ENCODE results near the gene TTBK2. TPM values are rescaled to one million over a fixed set of nuclear protein-coding genes. Genes with fewer than 3 reads are reported as not detected.

The TTBK2 gene
- total and polyA plus RNA-seq, 9 donors = 5.2 to 28.7 (median 20.2) TPM

- Histone ChIP-seq H3K36me3 (no peaks in the 10 kb centered on the region), H3K9me3 (no peaks in the 10 kb centered on the region), H3K27me3 (no peaks in the 10 kb centered on the region), H3K27ac (no peak overlapping the region), H3K4me3 (no peak overlapping the region), H3K4me1 (ENCODE audit: insufficient read depth) (peaks cover 2% of the 10 kb centered on the region)
- no peak for DNase-seq
- intact Hi-C loops (cut with DNase I) = loop anchor here in 2 of 4 donors (10.0 kb wide), 1 partner anchor 191 kb away; the partner anchor contains the start of gene TTBK2 (in 2 of the 2)
- TF ChIP-seq CTCF (IDR thresholded peaks at IDR 0.05) = no peak
- TF ChIP-seq POLR2A (IDR thresholded peaks at IDR 0.05) = no peak
- TF ChIP-seq EP300 (IDR thresholded peaks at IDR 0.05) = no peak
- WGBS, 3 donors = 83 to 84% (median 83%) methylated on average over 6 of the region's 6 CpGs
These were observed 186.4 kb downstream of the TTBK2 start for GRCh38 chr15:42734076-42734672.

- Histone ChIP-seq H3K27ac (no peak overlapping the region), H3K4me3 (no peak overlapping the region), H3K36me3 (no peaks in the 10 kb centered on the region), H3K9me3 (no peaks in the 10 kb centered on the region), H3K4me1 (ENCODE audit: insufficient read depth) (peaks cover 2% of the 10 kb centered on the region), H3K27me3 (no peaks in the 10 kb centered on the region)
- intact Hi-C loops (cut with DNase I) = loop anchor here in 2 of 4 donors (10.0 kb wide), 1 partner anchor 192 kb away; the partner anchor contains the start of gene TTBK2 (in 2 of the 2)
- DNase-seq = no peak
- WGBS, 3 donors = 86 to 88% (median 87%) methylated on average over 11 of the region's 11 CpGs
- TF ChIP-seq POLR2A (IDR thresholded peaks at IDR 0.05) (no peak), CTCF (IDR thresholded peaks at IDR 0.05) (no peak), EP300 (IDR thresholded peaks at IDR 0.05) (no peak)
These were observed 187.6 kb downstream of the TTBK2 start for GRCh38 chr15:42733027-42733426.

GRCh38 chr15:42732095-42732827 lies 188.3 kb downstream of the TTBK2 start:
- Histone ChIP-seq H3K4me1 (ENCODE audit: insufficient read depth) (peaks cover 2% of the 10 kb centered on the region), H3K36me3 (no peaks in the 10 kb centered on the region), H3K4me3 (no peak overlapping the region), H3K27me3 (no peaks in the 10 kb centered on the region), H3K9me3 (no peaks in the 10 kb centered on the region), H3K27ac (no peak overlapping the region)
- intact Hi-C loops (cut with DNase I) = loop anchor here in 2 of 4 donors (10.0 kb wide), 1 partner anchor 193 kb away; the partner anchor contains the start of gene TTBK2 (in 2 of the 2)
- no peak for TF ChIP-seq EP300 (IDR thresholded peaks at IDR 0.05)
- TF ChIP-seq POLR2A (IDR thresholded peaks at IDR 0.05) = no peak
- TF ChIP-seq CTCF (IDR thresholded peaks at IDR 0.05) = no peak
- no peak for DNase-seq
- 84 to 85% (median 85%) methylated on average over 15 of the region's 15 CpGs for WGBS, 3 donors

GRCh38 chr15:42731461-42731860 lies 189.1 kb downstream of the TTBK2 start:
- WGBS, 3 donors = 73 to 81% (median 76%) methylated on average over 6 of the region's 6 CpGs
- Histone ChIP-seq H3K36me3 (no peaks in the 10 kb centered on the region), H3K27ac (no peak overlapping the region), H3K4me1 (ENCODE audit: insufficient read depth) (peaks cover 2% of the 10 kb centered on the region), H3K9me3 (no peaks in the 10 kb centered on the region), H3K4me3 (no peak overlapping the region), H3K27me3 (no peaks in the 10 kb centered on the region)
- TF ChIP-seq POLR2A (IDR thresholded peaks at IDR 0.05) (no peak), CTCF (IDR thresholded peaks at IDR 0.05) (no peak), EP300 (IDR thresholded peaks at IDR 0.05) (no peak)
- no peak for DNase-seq
- intact Hi-C loops (cut with DNase I) = loop anchor here in 2 of 4 donors (10.0 kb wide), 1 partner anchor 193 kb away; the partner anchor contains the start of gene TTBK2 (in 2 of the 2)
